Spleen (tissue), 11 donors: ENCODE results near the gene AQP1. TPM values are rescaled to one million over a fixed set of nuclear protein-coding genes. Genes with fewer than 3 reads are reported as not detected.

ENCODE experiments used
- DNase-seq: peaks from one replicate; pipeline ENCODE4 v3.0.0-alpha.2; 2020
- H3K27ac ChIP-seq, 8 donors: fragments of 200-600 bp; sonication (generic) in 7 of 8; 1 replicate in 4 of 8; 2 replicates in 4 of 8; pipeline versions ENCODE4 v1.5.0 to v1.8.0; 2016 to 2021; ENCODE audit warnings: inconsistent platforms in 4 of 8, mild to moderate bottlenecking in 4 of 8, moderate library complexity in 1 of 8
- H3K27me3 ChIP-seq, 7 donors: fragments of 200-600 bp; sonication (generic) in 6 of 7; replicated peaks in 1 of 7; 1 replicate in 4 of 7; 2 replicates in 3 of 7; pipeline versions ENCODE4 v1.5.0 to v1.8.0; 2016 to 2021; ENCODE audit warnings: inconsistent platforms in 3 of 7, mild to moderate bottlenecking in 1 of 7
- H3K36me3 ChIP-seq, 6 donors: fragments of 200-600 bp; sonication (generic) in 5 of 6; 1 replicate in 4 of 6; 2 replicates in 2 of 6; pipeline versions ENCODE4 v1.5.0 to v1.8.0; 2016 to 2021; ENCODE audit warnings: inconsistent platforms in 2 of 6
- H3K4me1 ChIP-seq, 6 donors: fragments of 200-600 bp; sonication (generic) in 5 of 6; 1 replicate in 3 of 6; 2 replicates in 3 of 6; pipeline versions ENCODE4 v1.5.0 to v1.8.0; 2016 to 2021; ENCODE audit warnings: inconsistent platforms in 3 of 6
- H3K4me3 ChIP-seq, 8 donors: fragments of 200-600 bp; sonication (generic) in 7 of 8; 1 replicate in 4 of 8; 2 replicates in 4 of 8; pipeline versions ENCODE4 v1.5.0 to v1.8.0; 2016 to 2021; ENCODE audit warnings: inconsistent platforms in 4 of 8, mild to moderate bottlenecking in 4 of 8, moderate library complexity in 2 of 8
- H3K9me3 ChIP-seq, 8 donors: fragments of 200-600 bp; sonication (generic) in 7 of 8; 1 replicate in 4 of 8; 2 replicates in 4 of 8; pipeline versions ENCODE4 v1.5.0 to v1.8.0; 2016 to 2021; ENCODE audit warnings: inconsistent platforms in 4 of 8
- CTCF ChIP-seq, 11 experiments: fragments of 200-600 bp in 7 of 11; fragments of 450-650 bp in 4 of 11; sonication (generic) in 4 of 11; IDR thresholded peaks in 8 of 11; conservative IDR thresholded peaks in 3 of 11; 1 replicate in 7 of 11; 2 replicates in 4 of 11; pipeline versions ENCODE4 v1.4.0 to v1.8.0; 2016 to 2021; ENCODE audit warnings: antibody characterized with exemption in 11 of 11, inconsistent platforms in 4 of 11, mild to moderate bottlenecking in 1 of 11
- POLR2A ChIP-seq, 3 donors: fragments of 450-650 bp; IDR thresholded peaks; one replicate each; pipeline ENCODE4 v1.5.1; 2017; ENCODE audit warnings: antibody characterized with exemption in 3 of 3, mild to moderate bottlenecking in 1 of 3
- POLR2AphosphoS5 ChIP-seq, 3 donors: sonication (generic); formaldehyde crosslinking; IDR thresholded peaks; one replicate each; pipeline ENCODE4 v1.5.1; 2017; ENCODE audit warnings: antibody characterized with exemption in 3 of 3
- WGBS, 5 donors: extraction: QIAGEN DNeasy Blood & Tissue Kit in 3 of 5; methylation state at CpG; one replicate each; pipeline versions ENCODE4 v1.1.5 to v1.1.7; 2013 to 2018; 5-methylcytosine and 5-hydroxymethylcytosine counted together
- intact Hi-C: fragments of 100-400 bp; cut with DNase I; formaldehyde crosslinking; loops from one replicate; pipeline ENCODE4 v1.15.0; 2023; ENCODE audit warnings: low total_unique reads
- polyA plus RNA-seq, 3 donors: library from polyadenylated mRNA; stranded (reverse); fragments of 200-250 nt; gene quantifications; one replicate each; pipeline ENCODE4 v1.2.1, GENCODE V29; 2013
- total RNA-seq, 7 donors: library from RNA; depleted of rRNA in 3 of 7; stranded (reverse); fragments of >200 nt in 3 of 7; fragmentation: NEBNext Ultra II Directional in 4 of 7; extraction: Animal tissue kit (Norgen Biotek cat#: 25700) in 4 of 7; gene quantifications; one replicate each; pipeline versions ENCODE4 v1.1.0 to v1.2.1, GENCODE V29; 2016 to 2021
- donor health status: healthy with polysubstance abuse.
- donor health status: DM: no; HTN: no; CAD: no; lungs with moderate emphysema.
- donor health status: DM: no; HTN: no; CAD: no.
- donor health status: Bipolar disorder and iron deficiency.
- donor health status: healthy.
- donor health status: DM: no; HTN: no; CAD: no.
- donor health status: DM: yes; HTN: yes; CAD: no.

The AQP1 gene
- total and polyA plus RNA-seq, 10 donors, result 4.4 to 34.3 (median 22.9) TPM

GRCh38 chr7:30890226-30890625 is 21.4 kb upstream of the AQP1 start:
- DNase-seq, result no peak
- WGBS, 5 donors, result 90 to 97% (median 94%) methylated on average over 7 of the region's 7 CpGs
- peaks cover 0 to 20% (median 8%) of the 10 kb centered on the region in 8 donors for H3K9me3 ChIP-seq
- H3K27ac ChIP-seq, result no peak overlapping the region
- no peak overlapping the region for H3K4me3 ChIP-seq
- peaks cover 0 to 3% (median 0%) of the 10 kb centered on the region in 7 donors for H3K27me3 ChIP-seq
- TF ChIP-seq CTCF (IDR thresholded peaks at IDR 0.05 in 8 of 11, conservative IDR thresholded peaks at IDR 0.05 in 3 of 11) (no peak), POLR2A (IDR thresholded peaks at IDR 0.05) (no peak), POLR2AphosphoS5 (IDR thresholded peaks at IDR 0.05) (no peak)
- H3K4me1 ChIP-seq, result peaks cover 0 to 26% (median 14%) of the 10 kb centered on the region in 6 donors
- no peaks in the 10 kb centered on the region for H3K36me3 ChIP-seq
- intact Hi-C loops, result no loop called here

GRCh38 chr7:30893357-30893756 is 18.3 kb upstream of the AQP1 start:
- no peak overlapping the region for H3K4me3 ChIP-seq
- H3K4me1 ChIP-seq, result peaks cover 0 to 46% (median 27%) of the 10 kb centered on the region in 6 donors
- WGBS, 5 donors, result 55 to 67% (median 64%) methylated on average over 6 of the region's 6 CpGs
- no peak for TF ChIP-seq POLR2A (IDR thresholded peaks at IDR 0.05)
- peak in 2 of 3 donors; percentile 25 to 39 for TF ChIP-seq POLR2AphosphoS5 (IDR thresholded peaks at IDR 0.05)
- TF ChIP-seq CTCF (IDR thresholded peaks at IDR 0.05 in 8 of 11, conservative IDR thresholded peaks at IDR 0.05 in 3 of 11), result no peak
- H3K27ac ChIP-seq, result peak overlapping the region in 3 of 8 donors; percentile 8 to 51 (median 9)
- DNase-seq, result no peak
- H3K9me3 ChIP-seq, result peaks cover 0 to 20% (median 8%) of the 10 kb centered on the region in 8 donors
- H3K27me3 ChIP-seq, result peaks cover 0 to 18% (median 0%) of the 10 kb centered on the region in 7 donors
- intact Hi-C loops, result no loop called here
- H3K36me3 ChIP-seq, result no peaks in the 10 kb centered on the region

- H3K9me3 ChIP-seq, result peaks cover 0 to 20% (median 8%) of the 10 kb centered on the region in 8 donors
- H3K36me3 ChIP-seq, result no peaks in the 10 kb centered on the region
- peaks cover 0 to 18% (median 0%) of the 10 kb centered on the region in 7 donors for H3K27me3 ChIP-seq
- 11 to 71% (median 33%) methylated on average over 1 of the region's 1 CpG for WGBS, 5 donors
- intact Hi-C loops, result no loop called here
- TF ChIP-seq POLR2A (IDR thresholded peaks at IDR 0.05) (no peak), POLR2AphosphoS5 (IDR thresholded peaks at IDR 0.05) (no peak), CTCF (IDR thresholded peaks at IDR 0.05 in 8 of 11, conservative IDR thresholded peaks at IDR 0.05 in 3 of 11) (no peak)
- peaks cover 0 to 52% (median 27%) of the 10 kb centered on the region in 6 donors for H3K4me1 ChIP-seq
- no peak for DNase-seq
- H3K27ac ChIP-seq, result peak overlapping the region in 2 of 8 donors; percentile 33 to 51
- no peak overlapping the region for H3K4me3 ChIP-seq
These were observed 17.6 kb upstream of the AQP1 start for GRCh38 chr7:30894009-30894408.

GRCh38 chr7:30894866-30895605 is 16.6 kb upstream of the AQP1 start:
- intact Hi-C loops, result no loop called here
- Histone ChIP-seq H3K9me3 (peaks cover 0 to 17% (median 8%) of the 10 kb centered on the region in 8 donors), H3K4me3 (no peak overlapping the region), H3K27ac (no peak overlapping the region), H3K36me3 (no peaks in the 10 kb centered on the region), H3K27me3 (peaks cover 0 to 18% (median 0%) of the 10 kb centered on the region in 7 donors), H3K4me1 (peaks cover 0 to 52% (median 27%) of the 10 kb centered on the region in 6 donors)
- WGBS, 5 donors, result 84 to 91% (median 88%) methylated on average over 11 to 14 of the region's 14 CpGs
- TF ChIP-seq CTCF (IDR thresholded peaks at IDR 0.05 in 8 of 11, conservative IDR thresholded peaks at IDR 0.05 in 3 of 11) (no peak), POLR2AphosphoS5 (IDR thresholded peaks at IDR 0.05) (no peak), POLR2A (IDR thresholded peaks at IDR 0.05) (no peak)
- DNase-seq, result no peak
